ENCODE measurements around the gene PTMA.

The PTMA gene

DNA sequence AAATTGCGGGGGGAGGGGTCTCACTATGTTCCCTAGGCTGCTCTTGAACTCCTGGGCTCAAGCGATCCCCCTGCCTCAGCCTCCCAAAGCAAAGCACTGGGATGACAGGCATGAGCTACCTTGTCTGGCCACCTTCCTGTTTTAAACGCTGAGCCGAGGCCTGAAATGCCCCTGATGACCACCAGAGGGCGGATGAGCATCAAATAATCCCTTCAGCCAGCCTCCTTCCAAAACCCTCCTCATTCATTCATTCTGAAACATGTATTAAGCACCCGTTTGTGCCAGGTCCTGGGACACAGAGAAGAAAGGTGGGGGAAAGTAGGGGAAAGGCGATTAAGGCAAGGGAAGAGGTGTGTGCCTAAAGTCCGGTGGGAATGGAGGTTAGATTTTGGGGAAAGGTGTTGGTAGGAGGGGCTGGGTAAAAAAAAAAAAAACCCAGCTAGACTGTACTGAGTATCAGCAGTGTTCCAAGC lies 30.7 kb upstream of the PTMA start:
- DNase-seq (ENCODE audit: low read depth, low spot score): no peak
- Histone ChIP-seq H3K36me3 (ENCODE audit: control insufficient read depth, insufficient read depth, low read length) (no peaks in the 10 kb centered on the region), H3K4me1 (ENCODE audit: control insufficient read depth, insufficient read depth, low read length) (peaks cover 10% of the 10 kb centered on the region), H3K27me3 (ENCODE audit: control insufficient read depth, insufficient read depth, low read length) (no peaks in the 10 kb centered on the region), H3K9me3 (ENCODE audit: control insufficient read depth, insufficient read depth, low read length) (no peaks in the 10 kb centered on the region), H3K27ac (ENCODE audit: low read length) (no peak overlapping the region), H3K4me3 (ENCODE audit: low read length) (no peak overlapping the region)
- WGBS (ENCODE audit: insufficient coverage, insufficient read length): 100% methylated on average over 2 of the region's 8 CpGs

DNA sequence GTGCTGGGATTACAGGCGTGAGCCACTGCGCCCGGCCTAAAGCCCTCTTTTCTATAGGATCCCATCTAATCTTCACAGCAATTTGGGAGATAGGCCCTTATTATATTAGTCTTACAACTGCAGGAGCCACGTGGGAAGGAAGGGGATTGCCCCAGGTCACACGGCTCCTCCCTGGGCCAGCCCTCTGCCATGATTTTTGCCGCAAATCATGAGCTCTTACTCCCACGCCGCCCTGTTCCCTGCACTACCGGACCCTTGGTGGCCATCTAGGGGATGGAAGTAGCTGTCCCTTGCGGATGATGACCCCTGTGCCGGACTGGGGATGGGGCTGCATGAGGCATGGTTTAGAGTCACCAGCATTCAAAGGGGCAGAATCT lies 28.4 kb upstream of the PTMA start:
- H3K4me1 ChIP-seq (ENCODE audit: control insufficient read depth, insufficient read depth, low read length): peaks cover 3% of the 10 kb centered on the region
- peak overlapping the region; percentile 18 for H3K27ac ChIP-seq (ENCODE audit: low read length)
- no CpG with 5 or more reads among the region's 11 CpGs for WGBS (ENCODE audit: insufficient coverage, insufficient read length)
- no peaks in the 10 kb centered on the region for H3K36me3 ChIP-seq (ENCODE audit: control insufficient read depth, insufficient read depth, low read length)
- no peak for DNase-seq (ENCODE audit: low read depth, low spot score)
- no peaks in the 10 kb centered on the region for H3K9me3 ChIP-seq (ENCODE audit: control insufficient read depth, insufficient read depth, low read length)
- peak overlapping the region; percentile 2; the same call in 1 of the 2 replicates for H3K4me3 ChIP-seq (ENCODE audit: low read length)
- H3K27me3 ChIP-seq (ENCODE audit: control insufficient read depth, insufficient read depth, low read length): no peaks in the 10 kb centered on the region

DNA sequence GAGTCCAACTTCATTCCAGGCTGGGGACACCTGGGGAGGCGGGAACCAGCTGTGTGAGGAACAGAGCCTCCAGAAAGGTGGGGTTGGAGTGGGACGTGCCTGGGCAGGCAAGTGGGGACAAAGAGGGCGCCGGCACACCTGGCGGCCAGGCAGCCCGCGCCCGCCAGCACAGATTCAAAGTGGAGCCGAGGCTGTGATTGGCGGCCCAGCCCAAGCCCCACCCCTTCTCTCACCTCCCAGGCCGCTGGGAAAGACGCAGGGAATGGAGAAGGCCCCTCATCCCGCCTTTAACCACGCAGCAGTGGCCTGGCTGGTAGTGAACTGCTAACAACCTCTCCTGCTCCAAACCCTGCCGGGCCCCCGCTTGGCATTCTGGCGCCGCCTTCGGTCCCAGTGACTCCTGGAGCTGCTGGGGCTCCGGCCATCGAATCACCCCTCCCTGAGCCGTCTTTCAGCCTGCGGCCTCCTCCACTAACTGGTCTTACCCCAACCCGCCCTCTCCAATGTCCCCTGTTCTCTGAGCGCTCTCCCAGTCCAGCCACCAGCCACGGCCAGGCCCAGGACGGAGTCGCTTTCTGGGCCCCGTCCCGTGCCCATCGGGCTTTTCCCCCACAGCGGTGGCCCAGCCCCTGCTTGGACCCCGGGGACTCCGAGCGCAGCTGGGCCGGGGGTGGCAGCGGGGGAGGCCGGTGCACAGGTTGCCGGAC lies 27.9 kb upstream of the PTMA start:
- DNase-seq (ENCODE audit: low read depth, low spot score): no peak
- no peaks in the 10 kb centered on the region for H3K27me3 ChIP-seq (ENCODE audit: control insufficient read depth, insufficient read depth, low read length)

DNA sequence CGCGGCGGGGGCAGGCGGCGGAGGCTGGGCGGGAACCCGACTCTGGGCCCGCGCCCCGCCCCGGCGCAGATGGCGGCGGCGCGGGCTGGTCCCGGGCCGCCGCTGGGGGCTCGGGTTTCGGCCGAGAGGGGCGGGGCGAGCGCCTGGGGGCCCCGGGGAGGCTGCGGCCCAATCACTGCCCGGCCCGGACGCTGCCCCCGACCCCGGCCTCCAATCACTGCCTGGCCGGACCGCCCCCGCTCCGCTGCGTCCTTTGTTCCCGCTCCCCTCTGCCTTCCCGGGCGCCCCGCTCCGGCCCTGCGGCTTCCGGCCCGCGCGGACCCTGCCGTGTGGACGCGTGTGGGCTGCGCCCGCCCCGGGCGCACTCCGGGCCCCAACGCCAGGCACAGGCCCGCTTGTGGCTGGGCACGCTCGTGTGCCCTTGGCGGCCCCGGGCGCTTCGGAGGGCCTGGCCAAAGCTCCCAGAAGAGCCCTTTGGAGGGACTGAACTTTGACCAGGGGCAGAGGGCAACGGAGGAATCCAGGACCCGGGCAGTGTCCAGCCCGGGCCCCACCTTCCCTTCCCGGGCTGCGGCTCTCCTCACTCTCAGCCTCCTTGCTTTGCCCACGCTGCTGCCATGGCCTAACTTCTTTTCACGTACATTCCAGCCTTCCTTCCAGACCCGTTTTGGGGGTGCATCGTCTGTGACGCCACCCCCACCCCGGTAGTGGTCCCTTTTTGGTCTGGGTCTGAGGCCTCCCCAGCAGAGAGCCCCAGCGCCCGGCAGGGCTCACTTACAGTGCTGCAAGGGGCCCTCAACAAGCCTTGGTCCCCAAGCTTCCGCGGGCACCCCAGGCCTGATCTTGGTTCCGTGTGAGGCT lies 27.1 kb upstream of the PTMA start:
- peak overlapping the region; percentile 53; the same call in 1 of the 2 replicates for H3K4me3 ChIP-seq (ENCODE audit: low read length)
- H3K4me1 ChIP-seq (ENCODE audit: control insufficient read depth, insufficient read depth, low read length): peaks cover 3% of the 10 kb centered on the region
- no peak overlapping the region for H3K27ac ChIP-seq (ENCODE audit: low read length)
- no peaks in the 10 kb centered on the region for H3K36me3 ChIP-seq (ENCODE audit: control insufficient read depth, insufficient read depth, low read length)
- H3K27me3 ChIP-seq (ENCODE audit: control insufficient read depth, insufficient read depth, low read length): no peaks in the 10 kb centered on the region
- H3K9me3 ChIP-seq (ENCODE audit: control insufficient read depth, insufficient read depth, low read length): no peaks in the 10 kb centered on the region
- DNase-seq (ENCODE audit: low read depth, low spot score): no peak
- no CpG with 5 or more reads among the region's 79 CpGs for WGBS (ENCODE audit: insufficient coverage, insufficient read length)

More for the DNA sequence above, 27.9 kb upstream of the PTMA start:
- H3K9me3 ChIP-seq (ENCODE audit: control insufficient read depth, insufficient read depth, low read length): no peaks in the 10 kb centered on the region
- WGBS (ENCODE audit: insufficient coverage, insufficient read length): no CpG with 5 or more reads among the region's 39 CpGs
- peak overlapping the region; percentile 41; the same call in 1 of the 2 replicates for H3K4me3 ChIP-seq (ENCODE audit: low read length)
- peak overlapping the region; percentile 18 for H3K27ac ChIP-seq (ENCODE audit: low read length)
- H3K4me1 ChIP-seq (ENCODE audit: control insufficient read depth, insufficient read depth, low read length): peaks cover 3% of the 10 kb centered on the region
- no peaks in the 10 kb centered on the region for H3K36me3 ChIP-seq (ENCODE audit: control insufficient read depth, insufficient read depth, low read length)

DNA sequence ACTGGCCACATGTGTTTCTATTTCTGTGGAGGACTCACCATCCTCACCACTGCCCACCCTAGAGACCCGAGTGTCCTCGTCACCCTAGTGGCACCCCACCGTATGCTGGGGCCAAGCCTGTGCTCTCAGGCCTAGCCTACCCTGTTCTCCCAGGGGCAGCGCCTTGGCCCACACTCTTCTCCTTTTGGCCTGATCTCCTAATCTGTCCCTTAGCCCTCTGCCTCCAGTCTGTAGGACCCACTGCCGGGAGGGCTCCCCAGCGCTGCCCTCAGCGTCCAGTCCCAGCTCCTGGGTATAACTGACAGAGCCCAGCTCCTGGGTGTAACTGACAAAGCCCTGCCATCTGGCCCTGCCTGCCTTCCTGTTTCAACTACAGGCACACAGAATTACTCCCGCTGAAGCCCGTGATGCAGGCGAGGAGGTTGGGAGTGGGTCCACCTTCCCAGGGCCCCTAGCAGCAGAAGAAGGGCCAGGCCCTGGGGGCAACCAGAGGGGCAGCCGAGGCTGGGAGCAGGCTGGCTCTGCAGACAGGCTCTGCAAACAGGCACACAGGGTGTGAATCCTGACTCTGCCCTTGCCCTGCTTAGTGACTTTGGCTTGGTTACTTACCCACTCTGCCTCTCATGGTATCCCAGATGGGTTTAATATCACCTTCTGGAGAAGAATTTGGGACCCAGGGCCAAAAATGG lies 25.6 kb upstream of the PTMA start:
- Histone ChIP-seq H3K4me1 (ENCODE audit: control insufficient read depth, insufficient read depth, low read length) (peaks cover 7% of the 10 kb centered on the region), H3K27ac (ENCODE audit: low read length) (no peak overlapping the region), H3K9me3 (ENCODE audit: control insufficient read depth, insufficient read depth, low read length) (no peaks in the 10 kb centered on the region), H3K36me3 (ENCODE audit: control insufficient read depth, insufficient read depth, low read length) (no peaks in the 10 kb centered on the region), H3K4me3 (ENCODE audit: low read length) (no peak overlapping the region), H3K27me3 (ENCODE audit: control insufficient read depth, insufficient read depth, low read length) (no peaks in the 10 kb centered on the region)
- no CpG with 5 or more reads among the region's 11 CpGs for WGBS (ENCODE audit: insufficient coverage, insufficient read length)
- no peak for DNase-seq (ENCODE audit: low read depth, low spot score)

DNA sequence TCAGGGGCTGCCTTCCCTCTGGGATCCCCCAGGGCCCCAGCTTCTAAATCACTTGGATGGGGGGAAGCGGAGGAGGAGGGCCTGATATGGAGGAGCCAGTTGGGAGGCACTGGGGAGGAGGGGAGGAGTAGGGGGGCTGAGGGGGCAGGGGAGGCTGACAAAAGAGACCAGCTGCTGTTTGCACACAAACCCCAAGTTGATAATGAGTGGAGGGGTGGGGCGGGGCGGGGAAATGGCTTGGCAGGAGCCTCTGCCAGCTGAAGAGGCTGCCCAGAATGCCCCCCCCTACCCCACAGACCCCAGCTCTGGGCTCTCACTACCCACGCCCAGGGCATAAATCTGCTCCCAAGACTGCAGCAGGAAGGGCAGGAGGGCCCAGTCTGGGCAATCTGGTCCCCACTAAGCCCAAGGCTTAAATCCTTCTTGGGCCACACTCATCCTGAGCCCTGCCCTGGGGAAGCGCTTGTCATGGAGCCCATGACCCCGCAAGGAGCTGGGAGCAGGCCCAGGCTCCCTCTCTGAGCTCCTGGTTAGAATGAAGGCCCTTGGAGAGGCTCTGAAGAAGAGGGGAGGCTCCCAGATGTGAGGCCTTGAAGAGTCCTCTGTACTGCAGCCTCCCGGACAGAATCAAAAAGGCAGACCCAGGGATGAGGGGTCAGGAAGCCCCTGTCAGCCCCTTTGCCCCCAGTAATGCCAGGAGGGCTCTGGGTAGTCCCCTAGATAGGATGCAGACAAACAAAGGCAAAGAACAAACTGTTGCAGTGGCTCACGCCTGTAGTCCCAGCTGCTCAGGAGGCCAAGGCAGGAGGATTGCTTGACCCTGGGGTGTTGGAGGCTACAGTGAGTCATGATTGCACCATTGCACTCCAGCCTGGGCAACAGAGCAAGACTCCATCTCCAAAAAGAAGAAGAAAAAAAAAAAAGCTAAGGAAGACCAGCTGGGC lies 24.8 kb upstream of the PTMA start:
- H3K4me1 ChIP-seq (ENCODE audit: control insufficient read depth, insufficient read depth, low read length): peaks cover 7% of the 10 kb centered on the region
- no CpG with 5 or more reads among the region's 8 CpGs for WGBS (ENCODE audit: insufficient coverage, insufficient read length)
- DNase-seq (ENCODE audit: low read depth, low spot score): no peak
- H3K36me3 ChIP-seq (ENCODE audit: control insufficient read depth, insufficient read depth, low read length): no peaks in the 10 kb centered on the region
- H3K27ac ChIP-seq (ENCODE audit: low read length): no peak overlapping the region
- H3K4me3 ChIP-seq (ENCODE audit: low read length): no peak overlapping the region
- no peaks in the 10 kb centered on the region for H3K27me3 ChIP-seq (ENCODE audit: control insufficient read depth, insufficient read depth, low read length)
- H3K9me3 ChIP-seq (ENCODE audit: control insufficient read depth, insufficient read depth, low read length): no peaks in the 10 kb centered on the region

DNA sequence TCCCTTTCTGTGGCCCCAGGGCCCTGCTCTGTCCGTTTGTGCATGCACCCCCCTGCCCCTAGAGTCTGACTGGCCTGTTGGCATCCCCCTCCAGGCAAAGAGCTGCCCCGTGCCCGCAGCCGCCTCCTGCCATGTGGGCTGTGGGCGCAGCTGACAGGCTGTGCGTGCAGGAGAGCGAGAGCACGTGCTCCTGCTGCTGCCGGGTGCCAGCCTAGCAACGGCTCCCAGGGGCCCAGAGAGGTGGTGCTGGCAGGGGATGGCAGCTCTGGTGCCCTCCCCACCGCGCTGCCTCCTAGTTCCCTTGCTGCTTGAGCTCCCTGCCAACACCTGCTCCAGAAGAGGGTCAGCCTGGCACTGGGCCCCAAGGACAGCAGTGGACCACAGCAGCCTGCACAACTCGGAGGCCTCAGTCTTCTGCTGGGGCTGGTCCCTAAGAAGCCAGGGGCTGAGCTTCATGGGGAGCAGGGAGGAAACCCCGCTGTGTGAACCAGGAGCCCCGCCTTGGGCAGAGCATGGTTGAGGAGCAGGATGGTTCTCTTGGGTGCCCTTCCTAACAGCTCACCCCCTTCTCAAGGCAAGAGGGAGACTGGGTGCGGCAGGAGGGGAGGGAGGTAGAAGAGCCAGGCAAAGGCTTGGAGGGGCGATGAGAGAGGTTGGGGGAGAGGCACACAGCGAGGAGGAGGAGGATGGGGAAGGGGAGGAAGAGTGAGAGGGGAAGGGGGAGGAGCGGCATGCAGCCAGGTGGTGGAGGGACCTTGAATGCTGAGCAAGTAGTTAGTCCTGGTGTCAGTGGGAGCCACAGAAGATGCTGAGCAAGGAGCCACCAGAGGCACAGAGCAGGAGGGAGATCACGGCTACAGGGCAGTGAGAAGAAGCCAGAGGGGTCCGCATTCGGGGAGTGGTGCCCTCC lies 23.8 kb upstream of the PTMA start:
- no peaks in the 10 kb centered on the region for H3K9me3 ChIP-seq (ENCODE audit: control insufficient read depth, insufficient read depth, low read length)
- no CpG with 5 or more reads among the region's 22 CpGs for WGBS (ENCODE audit: insufficient coverage, insufficient read length)
- no peak overlapping the region for H3K4me3 ChIP-seq (ENCODE audit: low read length)
- no peaks in the 10 kb centered on the region for H3K36me3 ChIP-seq (ENCODE audit: control insufficient read depth, insufficient read depth, low read length)
- H3K27me3 ChIP-seq (ENCODE audit: control insufficient read depth, insufficient read depth, low read length): no peaks in the 10 kb centered on the region
- H3K4me1 ChIP-seq (ENCODE audit: control insufficient read depth, insufficient read depth, low read length): peaks cover 7% of the 10 kb centered on the region
- DNase-seq (ENCODE audit: low read depth, low spot score): no peak
- H3K27ac ChIP-seq (ENCODE audit: low read length): no peak overlapping the region

DNA sequence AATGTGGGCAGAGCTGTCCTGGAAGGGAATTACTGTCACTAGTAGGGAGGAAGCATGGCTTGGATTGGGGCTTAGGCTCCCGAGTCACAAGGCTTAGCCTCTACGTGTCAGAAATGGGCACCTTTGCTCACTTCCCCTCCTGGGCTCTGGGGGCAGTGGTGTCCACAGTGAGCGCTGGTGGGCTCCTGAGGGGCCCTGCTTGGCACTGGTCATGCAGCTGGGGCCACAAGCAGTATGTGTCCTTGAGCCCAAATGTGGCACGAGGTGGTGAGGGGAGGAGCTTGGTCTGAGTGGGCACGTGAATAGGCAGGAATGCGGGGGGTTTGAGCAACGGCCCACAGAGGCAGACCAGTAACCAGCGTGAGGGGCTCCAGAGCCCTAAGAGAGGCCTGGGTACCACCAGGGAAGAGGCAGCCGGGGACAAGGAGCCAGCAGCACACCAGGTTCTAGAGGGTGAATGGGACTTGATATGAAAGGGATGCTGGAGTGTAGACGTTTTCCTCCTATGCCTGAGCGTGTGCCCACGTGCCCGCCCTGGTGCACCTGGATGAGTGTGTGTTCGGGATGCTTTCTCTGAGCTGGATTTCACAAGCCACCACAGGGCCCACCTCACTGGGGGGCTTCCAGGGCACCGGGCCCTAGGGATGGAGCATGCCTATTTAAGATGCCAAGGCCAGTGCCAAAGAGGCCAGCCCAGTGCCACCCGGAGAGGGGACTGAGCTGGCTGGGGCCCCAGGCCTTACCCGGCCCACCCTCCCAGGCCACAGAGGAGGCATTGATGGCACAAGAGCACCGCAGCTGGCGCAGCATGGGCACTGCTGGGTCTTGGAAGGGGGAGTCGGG lies 22.8 kb upstream of the PTMA start:
- Histone ChIP-seq H3K27me3 (ENCODE audit: control insufficient read depth, insufficient read depth, low read length) (no peaks in the 10 kb centered on the region), H3K36me3 (ENCODE audit: control insufficient read depth, insufficient read depth, low read length) (no peaks in the 10 kb centered on the region), H3K9me3 (ENCODE audit: control insufficient read depth, insufficient read depth, low read length) (no peaks in the 10 kb centered on the region), H3K4me1 (ENCODE audit: control insufficient read depth, insufficient read depth, low read length) (peaks cover 7% of the 10 kb centered on the region), H3K27ac (ENCODE audit: low read length) (no peak overlapping the region), H3K4me3 (ENCODE audit: low read length) (no peak overlapping the region)
- no CpG with 5 or more reads among the region's 20 CpGs for whole genome bisulfite sequencing (ENCODE audit: insufficient coverage, insufficient read length)
- DNase-seq (ENCODE audit: low read depth, low spot score): no peak
